Naive thymus-derived CD8-positive, alpha-beta T cell (primary cell): Measurements from ENCODE around the gene THEMIS2. TPM values are rescaled to one million over a fixed set of nuclear protein-coding genes. Genes with fewer than 3 reads are reported as not detected.
"Not testable (repeated sequence)": the region's sequence is repeated elsewhere in the genome, so short reads cannot be mapped to it uniquely, and the experiment has no call there.

Experiments used
- ATAC-seq, 2 donors: fragments of 150-1000 bp; cut with Tn5 transposase in 1 of 2; sonication (Bioruptor Pico), chemical (Tn5 transposase) in 1 of 2; 1 replicate in 1 of 2; 2 replicates in 1 of 2; pipeline ENCODE4 v1.10.0; 2021; ENCODE audit warnings: mild to moderate bottlenecking in 2 of 2, moderate library complexity in 2 of 2
- POLR2A ChIA-PET: fragments of 350-600 bp; sonication (Branson Sonifier 250); formaldehyde crosslinking; loops from one replicate; lab custom pipeline; 2021; ENCODE audit warnings: antibody characterized with exemption; lab: Charles Lee
- DNase-seq, 10 donors: peaks; one replicate each; pipeline versions ENCODE4 v3.0.0 to v3.0.0-alpha.2; 2020 to 2022
- H3K27ac Mint-ChIP-seq, 10 donors: one replicate each; pipeline ENCODE4 v1.8.0; 2020 to 2022; ENCODE audit warnings: mild to moderate bottlenecking in 10 of 10, mixed read lengths in 10 of 10, moderate library complexity in 4 of 10, inconsistent platforms in 1 of 10
- H3K27me3 Mint-ChIP-seq, 5 donors: one replicate each; pipeline ENCODE4 v1.8.0; 2021 to 2022; ENCODE audit warnings: mixed read lengths in 5 of 5
- H3K36me3 Mint-ChIP-seq, 3 donors: one replicate each; pipeline ENCODE4 v1.8.0; 2020 to 2022; ENCODE audit warnings: mixed read lengths in 3 of 3, mild to moderate bottlenecking in 2 of 3, inconsistent platforms in 1 of 3
- H3K4me1 Mint-ChIP-seq, 4 donors: one replicate each; pipeline ENCODE4 v1.8.0; 2021 to 2022; ENCODE audit warnings: mixed read lengths in 4 of 4
- H3K4me3 Mint-ChIP-seq, 10 donors: one replicate each; pipeline ENCODE4 v1.8.0; 2020 to 2022; ENCODE audit warnings: mild to moderate bottlenecking in 10 of 10, mixed read lengths in 10 of 10, moderate library complexity in 6 of 10, inconsistent platforms in 1 of 10
- H3K9me3 Mint-ChIP-seq, 9 donors: one replicate each; pipeline ENCODE4 v1.8.0; 2020 to 2022; ENCODE audit warnings: mixed read lengths in 9 of 9, mild to moderate bottlenecking in 3 of 9, inconsistent platforms in 1 of 9, moderate library complexity in 1 of 9
- polyA plus RNA-seq, 3 donors: library from polyadenylated mRNA; unstranded; fragments of 300-500 nt; fragmentation: Illumina TruSeq; gene quantifications; one replicate each; pipeline ENCODE4 v1.2.3, GENCODE V29; 2021
- total RNA-seq, 8 experiments: library from RNA in 2 of 8; stranded (reverse) in 2 of 8; gene quantifications; one replicate each; pipeline ENCODE4 v1.2.3 and lab custom pipeline; 2021 to 2026

Gene THEMIS2
- total and polyA plus RNA-seq, 5 experiments from 2014 or later: 14.1 to 57.9 (median 48.5) TPM

DNA sequence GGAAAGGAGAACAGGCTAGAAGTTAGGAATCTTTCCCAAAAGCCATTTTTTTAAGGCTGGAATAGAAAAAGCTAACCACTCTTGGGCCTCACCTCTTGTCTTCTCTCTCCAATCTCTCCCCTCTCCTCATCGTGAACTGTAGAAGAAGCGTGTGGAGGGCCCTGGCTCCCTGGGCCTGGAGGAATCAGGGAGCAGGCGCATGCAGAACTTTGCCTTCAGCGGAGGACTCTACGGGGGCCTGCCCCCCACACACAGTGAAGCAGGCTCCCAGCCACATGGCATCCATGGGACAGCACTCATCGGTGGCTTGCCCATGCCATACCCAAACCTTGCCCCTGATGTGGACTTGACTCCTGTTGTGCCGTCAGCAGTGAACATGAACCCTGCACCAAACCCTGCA lies 22.4 kb upstream of the THEMIS2 start:
- H3K27me3 Mint-ChIP-seq: no peaks in the 10 kb centered on the region
- H3K36me3 Mint-ChIP-seq: peaks cover 0 to 65% (median 25%) of the 10 kb centered on the region in 3 donors
- no peaks in the 10 kb centered on the region for H3K9me3 Mint-ChIP-seq
- no peaks in the 10 kb centered on the region for H3K4me1 Mint-ChIP-seq
- peak overlapping the region in 4 of 10 donors; percentile 4 to 72 (median 38) for H3K27ac Mint-ChIP-seq
- POLR2A ChIA-PET: interaction anchor here (0.6 to 0.7 kb wide), 2 partner anchors 24 to 239 kb away, joined by 4 to 5 read pairs; partner anchors contain the start of gene EYA3
- H3K4me3 Mint-ChIP-seq: no peak overlapping the region
- no peak for ATAC-seq
- no peak for DNase-seq

DNA sequence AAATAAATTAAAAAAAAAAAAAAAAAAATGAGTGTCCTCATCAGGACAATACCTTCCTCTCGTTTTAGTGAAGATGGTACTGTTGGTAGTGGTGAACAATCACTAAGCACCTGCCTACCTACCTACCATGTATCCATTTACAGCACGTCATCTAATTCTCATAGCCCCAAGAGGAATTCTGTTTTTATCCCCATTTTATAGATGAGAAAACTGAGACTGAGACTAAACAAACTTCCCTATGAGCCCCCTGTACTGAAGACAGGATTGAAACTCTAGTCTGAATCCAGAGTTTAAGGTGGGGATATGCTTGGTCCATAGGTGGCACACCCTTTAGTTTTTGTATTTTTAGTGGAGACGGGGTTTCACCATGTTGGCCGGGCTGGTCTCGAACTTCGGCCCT lies 17.3 kb upstream of the THEMIS2 start:
- Mint-ChIP-seq H3K36me3 (peaks cover 0 to 18% (median 12%) of the 10 kb centered on the region in 3 donors), H3K4me1 (peaks cover 7 to 18% (median 14%) of the 10 kb centered on the region in 4 donors), H3K27me3 (no peaks in the 10 kb centered on the region), H3K27ac (no peak overlapping the region), H3K4me3 (no peak overlapping the region), H3K9me3 (no peaks in the 10 kb centered on the region)
- DNase-seq (no peak), ATAC-seq (no peak)
- POLR2A ChIA-PET: no interaction called here

- POLR2A ChIA-PET: interaction anchor here (0.7 to 1.6 kb wide), 6 partner anchors 9 to 125 kb away, joined by 3 to 13 read pairs (median 4); no protein-coding TSS in a partner anchor
- Mint-ChIP-seq H3K4me1 (peaks cover 11 to 25% (median 14%) of the 10 kb centered on the region in 4 donors), H3K9me3 (no peaks in the 10 kb centered on the region), H3K27ac (peak overlapping the region in 2 of 10 donors; percentile 24 to 35), H3K36me3 (peaks cover 0 to 2% (median 2%) of the 10 kb centered on the region in 3 donors), H3K27me3 (no peaks in the 10 kb centered on the region), H3K4me3 (no peak overlapping the region)
- no peak for DNase-seq
- no peak for ATAC-seq
Measured at GRCh38 chr1:27856561-27857343, 15.6 kb upstream of the THEMIS2 start.

DNA sequence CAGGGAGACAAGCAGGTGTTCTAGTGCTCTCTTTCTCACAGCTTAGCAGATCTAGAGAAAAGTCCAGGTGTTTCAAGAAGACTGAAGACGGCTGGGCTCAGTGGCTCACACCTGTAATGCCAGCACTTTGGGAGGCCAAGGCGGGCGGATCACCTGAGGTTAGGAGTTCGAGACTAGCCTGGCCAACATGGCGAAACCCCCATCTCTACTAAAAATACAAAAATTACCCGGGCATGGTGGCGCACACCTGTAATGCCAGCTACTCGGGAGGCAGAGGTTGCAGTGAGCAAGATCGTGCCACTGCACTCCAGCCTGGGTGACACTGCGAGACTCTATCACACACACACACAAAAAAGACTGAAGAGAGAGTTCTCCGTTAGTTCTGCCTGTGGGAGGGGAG lies 14.8 kb upstream of the THEMIS2 start:
- not testable (repeated sequence) for H3K9me3 Mint-ChIP-seq, H3K36me3 Mint-ChIP-seq, ATAC-seq, H3K27ac Mint-ChIP-seq, H3K4me3 Mint-ChIP-seq, DNase-seq, H3K27me3 Mint-ChIP-seq
- POLR2A ChIA-PET: interaction anchor here (0.8 to 1.6 kb wide), 3 partner anchors 83 to 123 kb away, joined by 3 to 13 read pairs (median 5); no protein-coding TSS in a partner anchor
- peaks cover 11 to 28% (median 15%) of the 10 kb centered on the region in 4 donors for H3K4me1 Mint-ChIP-seq

DNA sequence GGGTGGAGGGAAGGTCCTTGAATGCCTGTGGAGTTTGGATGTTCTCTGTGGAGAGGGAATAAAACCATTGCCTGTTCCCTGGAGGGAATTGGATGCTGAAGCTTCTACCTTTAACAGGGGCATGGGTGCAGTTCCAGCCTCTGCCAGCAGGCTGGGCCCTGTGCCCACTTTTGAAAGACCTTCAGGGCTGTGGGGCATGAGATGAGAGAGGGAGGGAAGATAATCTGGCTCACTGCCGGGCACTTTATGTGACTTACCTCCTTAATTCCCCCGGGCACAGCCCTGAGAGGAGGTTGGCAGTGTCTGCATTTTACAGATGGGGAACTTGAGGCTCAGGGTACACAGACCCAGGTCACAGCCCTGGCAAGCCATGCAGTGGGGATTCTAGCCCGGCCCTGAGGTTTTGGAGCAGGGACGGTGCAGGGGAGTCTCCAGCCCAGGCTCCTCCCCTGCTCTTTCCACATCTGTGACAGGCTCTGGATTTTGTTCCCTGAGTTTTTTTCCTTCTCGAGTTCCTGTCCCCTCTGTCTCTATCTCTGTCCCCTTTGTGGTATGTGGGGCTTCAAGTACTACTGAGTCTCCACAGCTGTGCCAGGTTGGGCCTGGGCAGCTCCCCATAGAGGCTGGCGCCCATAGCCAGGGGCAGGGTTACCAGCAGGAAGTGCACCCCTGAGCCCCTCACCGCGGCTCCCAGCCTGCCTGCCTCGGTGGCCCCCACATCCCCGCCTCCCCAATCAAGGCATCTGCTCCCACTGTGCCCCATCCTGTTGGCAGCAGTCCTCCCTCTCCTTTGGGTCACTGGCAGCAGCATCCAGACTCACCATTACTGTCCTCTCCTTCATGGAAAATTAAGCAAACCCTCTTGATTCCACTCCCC lies 14.0 kb upstream of the THEMIS2 start:
- ATAC-seq (peak; percentile 98), DNase-seq (peak; percentile 68 to 92 (median 82))
- H3K27me3 Mint-ChIP-seq: no peaks in the 10 kb centered on the region
- H3K36me3 Mint-ChIP-seq: no peaks in the 10 kb centered on the region
- H3K27ac Mint-ChIP-seq: peak overlapping the region in 5 of 10 donors; percentile 35 to 78 (median 53)
- POLR2A ChIA-PET: interaction anchor here (0.6 to 1.8 kb wide), 5 partner anchors 11 to 122 kb away, joined by 3 to 13 read pairs (median 5); no protein-coding TSS in a partner anchor
- H3K4me3 Mint-ChIP-seq: peak overlapping the region in 7 of 10 donors; percentile 2 to 68 (median 49)
- peaks cover 18 to 35% (median 21%) of the 10 kb centered on the region in 4 donors for H3K4me1 Mint-ChIP-seq
- no peaks in the 10 kb centered on the region for H3K9me3 Mint-ChIP-seq

DNA sequence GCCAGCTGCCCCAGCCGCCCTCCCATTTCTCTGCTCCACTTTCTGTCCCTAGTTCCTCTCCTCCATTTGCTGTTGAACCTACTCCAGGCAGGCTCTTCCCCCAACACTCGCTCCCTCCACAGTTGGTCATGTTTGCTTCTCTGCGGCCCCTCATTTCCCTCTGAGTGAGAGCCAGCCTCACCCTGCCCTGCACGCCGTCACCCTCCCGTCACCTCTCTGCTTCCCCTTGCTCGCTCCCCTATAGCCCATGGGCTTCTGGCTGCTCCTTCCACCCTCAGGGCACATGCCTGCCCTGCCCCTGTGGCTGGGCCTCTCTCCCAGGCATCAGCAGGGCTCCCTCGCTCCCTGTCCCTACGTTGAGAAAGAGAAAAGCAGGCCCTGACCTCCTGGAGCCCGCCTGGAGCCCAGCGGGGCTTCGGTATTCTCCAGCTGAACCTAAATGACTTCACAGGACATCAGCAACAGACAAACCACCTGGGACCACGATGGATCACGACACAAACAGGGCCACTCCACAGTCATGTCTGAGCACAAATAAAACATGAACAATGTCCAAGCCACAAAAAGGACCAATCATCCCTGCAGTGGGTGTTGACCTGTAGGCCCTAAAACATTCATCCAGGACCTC lies 13.3 kb upstream of the THEMIS2 start:
- H3K27me3 Mint-ChIP-seq: no peaks in the 10 kb centered on the region
- ATAC-seq: no peak
- H3K4me3 Mint-ChIP-seq: peak overlapping the region in 4 of 10 donors; percentile 11 to 52 (median 36)
- POLR2A ChIA-PET: interaction anchor here (0.6 to 1.8 kb wide), 3 partner anchors 10 to 82 kb away, joined by 5 to 6 read pairs (median 5); no protein-coding TSS in a partner anchor
- H3K36me3 Mint-ChIP-seq: no peaks in the 10 kb centered on the region
- DNase-seq: no peak
- H3K4me1 Mint-ChIP-seq: peaks cover 21 to 43% (median 26%) of the 10 kb centered on the region in 4 donors
- no peaks in the 10 kb centered on the region for H3K9me3 Mint-ChIP-seq
- H3K27ac Mint-ChIP-seq: peak overlapping the region in 1 of 10 donors; percentile 14

GRCh38 chr1:27861436-27861835 lies 10.9 kb upstream of the THEMIS2 start:
- POLR2A ChIA-PET: no interaction called here
- H3K36me3 Mint-ChIP-seq: no peaks in the 10 kb centered on the region
- no peak for DNase-seq
- peaks cover 24 to 61% (median 34%) of the 10 kb centered on the region in 4 donors for H3K4me1 Mint-ChIP-seq
- H3K27ac Mint-ChIP-seq: peak overlapping the region in 2 of 10 donors; percentile 48 to 56
- no peaks in the 10 kb centered on the region for H3K27me3 Mint-ChIP-seq
- H3K9me3 Mint-ChIP-seq: no peaks in the 10 kb centered on the region
- ATAC-seq: no peak
- no peak overlapping the region for H3K4me3 Mint-ChIP-seq

GRCh38 chr1:27862004-27862403 lies 10.3 kb upstream of the THEMIS2 start:
- ATAC-seq (no peak), DNase-seq (no peak)
- POLR2A ChIA-PET: no interaction called here
- Mint-ChIP-seq H3K36me3 (no peaks in the 10 kb centered on the region), H3K27ac (peak overlapping the region in 4 of 10 donors; percentile 24 to 83 (median 42)), H3K27me3 (no peaks in the 10 kb centered on the region), H3K9me3 (no peaks in the 10 kb centered on the region), H3K4me1 (peaks cover 25 to 62% (median 35%) of the 10 kb centered on the region in 4 donors), H3K4me3 (no peak overlapping the region)

DNA sequence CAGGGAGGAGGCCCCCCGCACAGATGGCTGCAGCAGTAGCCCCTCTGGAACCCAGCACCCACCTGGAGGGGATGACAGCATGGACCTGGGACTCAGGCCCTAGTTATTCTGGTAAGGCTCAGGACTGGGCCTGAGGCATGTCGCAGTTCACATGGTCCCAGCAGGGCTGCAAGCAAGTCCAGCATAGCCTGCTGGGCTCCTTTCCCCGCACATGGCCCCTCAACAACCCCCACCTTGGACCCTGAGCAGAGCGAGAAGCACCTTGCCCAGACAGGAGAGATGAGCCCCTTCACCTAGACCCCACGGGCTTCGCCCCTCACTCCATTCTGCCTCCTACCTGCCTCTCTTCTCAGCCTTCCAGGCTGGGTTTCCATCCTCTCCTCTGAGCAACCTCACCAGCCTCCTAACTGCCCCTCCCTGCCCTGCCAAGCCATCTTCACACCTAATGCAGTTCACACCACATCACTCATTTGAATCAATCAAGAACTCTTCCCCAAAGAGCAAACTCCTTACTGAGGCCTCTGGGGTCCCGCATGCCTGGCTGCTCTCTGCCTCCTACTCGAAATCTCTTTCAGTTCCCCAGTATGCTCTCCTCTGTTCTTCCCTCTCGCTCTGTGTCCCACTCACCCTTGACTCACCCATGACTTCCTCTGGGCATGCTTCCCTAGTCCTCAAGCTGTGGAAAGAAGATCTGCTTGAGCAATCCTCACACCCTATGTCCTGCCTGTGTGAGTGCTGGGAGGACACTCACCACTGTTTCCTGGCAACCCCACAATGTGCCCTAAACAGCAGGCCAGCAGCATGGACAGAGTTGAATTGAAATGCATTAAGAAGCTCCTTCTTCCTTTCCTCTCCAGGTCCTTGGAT lies 9.4 kb upstream of the THEMIS2 start:
- DNase-seq (no peak), ATAC-seq (no peak)
- H3K27me3 Mint-ChIP-seq: no peaks in the 10 kb centered on the region
- no peaks in the 10 kb centered on the region for H3K36me3 Mint-ChIP-seq
- POLR2A ChIA-PET: interaction anchor here (0.8 to 2.0 kb wide), 4 partner anchors 10 to 27 kb away, joined by 3 to 7 read pairs (median 4); partner anchors contain the start of gene THEMIS2
- peaks cover 27 to 66% (median 35%) of the 10 kb centered on the region in 4 donors for H3K4me1 Mint-ChIP-seq
- H3K27ac Mint-ChIP-seq: peak overlapping the region in 9 of 10 donors; percentile 1 to 76 (median 36)
- peak overlapping the region in 3 of 10 donors; percentile 3 to 20 (median 8) for H3K4me3 Mint-ChIP-seq
- no peaks in the 10 kb centered on the region for H3K9me3 Mint-ChIP-seq

GRCh38 chr1:27863538-27863915 lies 8.8 kb upstream of the THEMIS2 start:
- no peaks in the 10 kb centered on the region for H3K9me3 Mint-ChIP-seq
- no peaks in the 10 kb centered on the region for H3K36me3 Mint-ChIP-seq
- POLR2A ChIA-PET: interaction anchor here (0.8 to 2.0 kb wide), 5 partner anchors 10 to 57 kb away, joined by 3 to 7 read pairs (median 4); partner anchors contain the start of gene THEMIS2
- DNase-seq (no peak), ATAC-seq (no peak)
- no peak overlapping the region for H3K4me3 Mint-ChIP-seq
- no peaks in the 10 kb centered on the region for H3K27me3 Mint-ChIP-seq
- H3K4me1 Mint-ChIP-seq: peaks cover 24 to 65% (median 35%) of the 10 kb centered on the region in 4 donors
- peak overlapping the region in 5 of 10 donors; percentile 29 to 76 (median 40) for H3K27ac Mint-ChIP-seq
